Measurements from ENCODE around the gene DLG4.

Gene DLG4

DNA sequence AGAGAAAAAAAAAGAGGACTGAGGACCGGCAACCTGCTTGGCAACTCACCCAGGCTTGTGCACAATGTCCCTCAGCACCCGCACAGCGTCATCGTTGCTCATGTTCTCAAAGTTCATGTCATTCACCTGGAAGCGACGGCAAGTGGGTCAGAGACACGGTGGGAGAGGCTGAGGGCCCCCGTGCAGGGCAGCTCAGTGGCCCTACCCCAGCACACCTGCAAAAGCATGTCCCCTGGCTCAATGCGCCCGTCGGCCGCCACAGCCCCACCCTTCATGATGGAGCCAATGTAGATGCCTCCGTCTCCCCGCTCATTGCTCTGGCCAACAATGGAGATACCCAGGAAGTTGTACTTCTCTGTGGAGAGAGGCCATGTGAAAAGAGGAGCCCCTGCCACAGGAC lies 9.3 kb upstream of the DLG4 start:
- TF ChIP-seq, protein P1, sequence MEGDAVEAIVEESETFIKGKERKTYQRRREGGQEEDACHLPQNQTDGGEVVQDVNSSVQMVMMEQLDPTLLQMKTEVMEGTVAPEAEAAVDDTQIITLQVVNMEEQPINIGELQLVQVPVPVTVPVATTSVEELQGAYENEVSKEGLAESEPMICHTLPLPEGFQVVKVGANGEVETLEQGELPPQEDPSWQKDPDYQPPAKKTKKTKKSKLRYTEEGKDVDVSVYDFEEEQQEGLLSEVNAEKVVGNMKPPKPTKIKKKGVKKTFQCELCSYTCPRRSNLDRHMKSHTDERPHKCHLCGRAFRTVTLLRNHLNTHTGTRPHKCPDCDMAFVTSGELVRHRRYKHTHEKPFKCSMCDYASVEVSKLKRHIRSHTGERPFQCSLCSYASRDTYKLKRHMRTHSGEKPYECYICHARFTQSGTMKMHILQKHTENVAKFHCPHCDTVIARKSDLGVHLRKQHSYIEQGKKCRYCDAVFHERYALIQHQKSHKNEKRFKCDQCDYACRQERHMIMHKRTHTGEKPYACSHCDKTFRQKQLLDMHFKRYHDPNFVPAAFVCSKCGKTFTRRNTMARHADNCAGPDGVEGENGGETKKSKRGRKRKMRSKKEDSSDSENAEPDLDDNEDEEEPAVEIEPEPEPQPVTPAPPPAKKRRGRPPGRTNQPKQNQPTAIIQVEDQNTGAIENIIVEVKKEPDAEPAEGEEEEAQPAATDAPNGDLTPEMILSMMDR (IDR thresholded peaks at IDR 0.05; ENCODE audit: borderline replicate concordance, control extremely low read depth, extremely low read depth, insufficient read depth, missing control alignments), result no peak
- in situ Hi-C loops (cut with MboI; ENCODE audit: low sequenced_read_pairs, unreplicated experiment), result no loop called here
- no peak for DNase-seq (ENCODE audit: low spot score)

GRCh38 chr17:7226721-7227710 lies 7.4 kb upstream of the DLG4 start:
- TF ChIP-seq, protein P1 (IDR thresholded peaks at IDR 0.05; ENCODE audit: borderline replicate concordance, control extremely low read depth, extremely low read depth, insufficient read depth, missing control alignments), result no peak
- in situ Hi-C loops (cut with MboI; ENCODE audit: low sequenced_read_pairs, unreplicated experiment), result no loop called here
- no peak for DNase-seq (ENCODE audit: low spot score)

- TF ChIP-seq, protein P1 (IDR thresholded peaks at IDR 0.05; ENCODE audit: borderline replicate concordance, control extremely low read depth, extremely low read depth, insufficient read depth, missing control alignments), result no peak
- no peak for DNase-seq (ENCODE audit: low spot score)
- in situ Hi-C loops (cut with MboI; ENCODE audit: low sequenced_read_pairs, unreplicated experiment), result no loop called here
Observed at GRCh38 chr17:7225711-7226331, 6.2 kb upstream of the DLG4 start.

DNA sequence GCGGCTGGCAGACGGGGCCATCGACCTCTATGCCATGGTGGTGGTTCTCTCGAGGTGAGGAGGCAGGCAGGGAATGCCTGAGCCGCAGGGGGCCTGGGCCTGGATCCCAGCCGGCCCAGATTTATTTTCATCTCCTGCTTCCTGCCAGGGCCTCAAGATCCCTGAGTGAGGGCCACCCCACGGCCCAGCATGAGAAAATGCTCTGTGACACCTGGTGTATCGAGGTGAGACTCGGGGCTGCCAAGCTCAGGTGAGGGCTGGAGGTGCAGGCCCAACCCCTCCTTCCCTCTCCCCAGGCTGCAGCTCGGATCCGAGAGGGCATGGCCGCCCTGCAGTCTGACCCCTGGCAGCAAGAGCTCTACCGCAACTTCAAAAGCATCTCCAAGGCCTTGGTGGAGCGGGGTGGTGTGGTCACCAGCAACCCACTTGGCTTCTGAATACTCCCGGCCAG lies 5.0 kb upstream of the DLG4 start:
- DNase-seq (ENCODE audit: low spot score), result no peak
- TF ChIP-seq, protein P1 (IDR thresholded peaks at IDR 0.05; ENCODE audit: borderline replicate concordance, control extremely low read depth, extremely low read depth, insufficient read depth, missing control alignments), result no peak
- in situ Hi-C loops (cut with MboI; ENCODE audit: low sequenced_read_pairs, unreplicated experiment), result no loop called here

DNA sequence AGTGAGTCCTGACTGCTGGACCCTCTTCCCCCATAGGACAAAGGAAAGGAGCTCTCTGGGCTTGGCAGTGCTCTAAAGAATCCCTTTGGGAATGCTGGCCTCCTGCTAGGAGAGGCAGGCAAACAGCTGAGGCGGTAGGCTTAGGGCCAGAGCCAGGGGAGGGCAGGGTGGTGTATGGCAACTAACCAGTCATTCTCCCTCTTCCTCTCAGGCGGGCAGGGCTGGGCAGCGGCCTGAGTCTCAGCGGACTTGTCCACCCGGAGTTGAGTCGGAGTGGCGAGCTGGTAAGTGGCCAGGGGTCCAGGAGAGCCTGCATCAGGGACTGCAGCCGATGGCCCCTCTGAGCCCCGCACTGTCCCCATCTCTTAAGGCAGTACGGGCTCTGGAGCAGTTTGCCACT lies 4.5 kb upstream of the DLG4 start:
- DNase-seq (ENCODE audit: low spot score), result no peak
- in situ Hi-C loops (cut with MboI; ENCODE audit: low sequenced_read_pairs, unreplicated experiment), result no loop called here
- TF ChIP-seq, protein P1 (IDR thresholded peaks at IDR 0.05; ENCODE audit: borderline replicate concordance, control extremely low read depth, extremely low read depth, insufficient read depth, missing control alignments), result no peak

- DNase-seq (ENCODE audit: low spot score), result no peak
- in situ Hi-C loops (cut with MboI; ENCODE audit: low sequenced_read_pairs, unreplicated experiment), result no loop called here
- TF ChIP-seq, protein P1 (IDR thresholded peaks at IDR 0.05; ENCODE audit: borderline replicate concordance, control extremely low read depth, extremely low read depth, insufficient read depth, missing control alignments), result no peak
Observed at GRCh38 chr17:7223375-7223774, 3.7 kb upstream of the DLG4 start.

All from GM13976 (cell line).